Measurements from ENCODE around the gene C1QC. TPM values are rescaled to one million over a fixed set of nuclear protein-coding genes. Genes with fewer than 3 reads are reported as not detected.
A peak's percentile ranks its signal among the peaks of the same experiment; 100 is the strongest.

Gene C1QC
- total and polyA plus RNA-seq, 2 donors (not counting 1 experiment from before 2014, with no cell fraction given) = not detected

- Histone ChIP-seq H2AFZ (ENCODE audit: insufficient read depth, low read depth, low read length, poor library complexity, severe bottlenecking) (no peak overlapping the region), H3K36me3 (replicated peaks in 1 of 2; ENCODE audit: control extremely low read depth in 1 of 2, control insufficient read depth in 1 of 2, extremely low read depth in 1 of 2, insufficient read depth in 2 of 2, low read length in 1 of 2) (no peaks in the 10 kb centered on the region), H3K79me2 (ENCODE audit: control insufficient read depth, insufficient read depth, low read length) (no peaks in the 10 kb centered on the region), H3K27ac (ENCODE audit: low read length in 2 of 2) (no peak overlapping the region), H3K4me2 (replicated peaks; ENCODE audit: low read depth, low read length, poor library complexity, severe bottlenecking) (peak overlapping the region; percentile 17), H3K4me3 (ENCODE audit: control extremely low read depth in 1 of 5, extremely low read depth in 1 of 5, insufficient read depth in 1 of 5, low read depth in 2 of 5, low read length in 4 of 5) (no peak overlapping the region), H3K9ac (ENCODE audit: low read length) (no peak overlapping the region), H3K27me3 (replicated peaks in 1 of 4; ENCODE audit: control extremely low read depth in 1 of 4, control insufficient read depth in 3 of 4, insufficient read depth in 4 of 4, low read length in 3 of 4) (peaks cover 0 to 24% (median 0%) of the 10 kb centered on the region in 4 experiments), H4K20me1 (ENCODE audit: control insufficient read depth, insufficient read depth, low read length, poor library complexity, severe bottlenecking) (no peaks in the 10 kb centered on the region), H3K4me1 (ENCODE audit: control insufficient read depth in 2 of 2, insufficient read depth in 2 of 2, low read length in 2 of 2) (peaks cover 0 to 4% of the 10 kb centered on the region in 2 donors), H3K9me3 (ENCODE audit: control extremely low read depth in 1 of 3, control insufficient read depth in 2 of 3, insufficient read depth in 1 of 3, low read length in 2 of 3) (no peaks in the 10 kb centered on the region)
- H3K27ac Mint-ChIP-seq = no peak overlapping the region
- H3K4me3 Mint-ChIP-seq = no peak overlapping the region
- H3K27me3 Mint-ChIP-seq = peaks cover 20% of the 10 kb centered on the region
- WGBS (ENCODE audit: insufficient coverage) = 11% methylated on average over 11 of the region's 18 CpGs
- peak; percentile 73 for DNase-seq
- ChIA-PET POLR2A (no interaction called here), CTCF (interaction anchor here (0.9 to 3.2 kb wide), 6 partner anchors 9 to 516 kb away, joined by 3 to 26 read pairs (median 3); no protein-coding TSS in a partner anchor)
- TF ChIP-seq EZH2 (IDR thresholded peaks at IDR 0.05; ENCODE audit: borderline replicate concordance, insufficient read depth, low read depth, low read length, poor library complexity, severe bottlenecking) (no peak), CTCF (IDR thresholded peaks at IDR 0.05) (peak; percentile 81)
- intact Hi-C loops (cut with micrococcal nuclease) = no loop called here
- ATAC-seq (ENCODE audit: low read depth) = peak; percentile 81
- H3K9me3 Mint-ChIP-seq (ENCODE audit: insufficient read depth) = no peaks in the 10 kb centered on the region
- no peaks in the 10 kb centered on the region for H3K4me1 Mint-ChIP-seq
These were observed 1.4 kb upstream of the C1QC start for GRCh38 chr1:22641906-22642636.

GRCh38 chr1:22643928-22644327, 495 bp downstream of the C1QC start:
- Histone ChIP-seq H3K9ac (ENCODE audit: low read length) (no peak overlapping the region), H2AFZ (ENCODE audit: insufficient read depth, low read depth, low read length, poor library complexity, severe bottlenecking) (no peak overlapping the region), H3K79me2 (ENCODE audit: control insufficient read depth, insufficient read depth, low read length) (no peaks in the 10 kb centered on the region), H3K36me3 (replicated peaks in 1 of 2; ENCODE audit: control extremely low read depth in 1 of 2, control insufficient read depth in 1 of 2, extremely low read depth in 1 of 2, insufficient read depth in 2 of 2, low read length in 1 of 2) (no peaks in the 10 kb centered on the region), H3K4me2 (replicated peaks; ENCODE audit: low read depth, low read length, poor library complexity, severe bottlenecking) (no peak overlapping the region), H3K4me1 (ENCODE audit: control insufficient read depth in 2 of 2, insufficient read depth in 2 of 2, low read length in 2 of 2) (peaks cover 0 to 4% of the 10 kb centered on the region in 2 donors), H3K9me3 (ENCODE audit: control extremely low read depth in 1 of 3, control insufficient read depth in 2 of 3, insufficient read depth in 1 of 3, low read length in 2 of 3) (no peaks in the 10 kb centered on the region), H3K4me3 (ENCODE audit: control extremely low read depth in 1 of 5, extremely low read depth in 1 of 5, insufficient read depth in 1 of 5, low read depth in 2 of 5, low read length in 4 of 5) (no peak overlapping the region), H3K27ac (ENCODE audit: low read length in 2 of 2) (no peak overlapping the region), H3K27me3 (replicated peaks in 1 of 4; ENCODE audit: control extremely low read depth in 1 of 4, control insufficient read depth in 3 of 4, insufficient read depth in 4 of 4, low read length in 3 of 4) (peaks cover 0 to 20% (median 0%) of the 10 kb centered on the region in 4 experiments), H4K20me1 (ENCODE audit: control insufficient read depth, insufficient read depth, low read length, poor library complexity, severe bottlenecking) (no peaks in the 10 kb centered on the region)
- peaks cover 23% of the 10 kb centered on the region for H3K27me3 Mint-ChIP-seq
- TF ChIP-seq CTCF (IDR thresholded peaks at IDR 0.05) (no peak), EZH2 (IDR thresholded peaks at IDR 0.05; ENCODE audit: borderline replicate concordance, insufficient read depth, low read depth, low read length, poor library complexity, severe bottlenecking) (no peak)
- DNase-seq = no peak
- 90% methylated on average over 12 of the region's 12 CpGs for WGBS (ENCODE audit: insufficient coverage)
- H3K4me3 Mint-ChIP-seq = no peak overlapping the region
- intact Hi-C loops (cut with micrococcal nuclease) = no loop called here
- H3K4me1 Mint-ChIP-seq = no peaks in the 10 kb centered on the region
- no peaks in the 10 kb centered on the region for H3K9me3 Mint-ChIP-seq (ENCODE audit: insufficient read depth)
- CTCF ChIA-PET = interaction anchor here (3.2 kb wide), 1 partner anchor 223 kb away, joined by 26 read pairs; no protein-coding TSS in a partner anchor
- no peak overlapping the region for H3K27ac Mint-ChIP-seq
- POLR2A ChIA-PET = no interaction called here
- ATAC-seq (ENCODE audit: low read depth) = no peak

All from B cell (primary cell).